IPS-15b (cell line): Measurements from ENCODE around the gene PTPN9.

ENCODE experiments used
- H3K27me3 ChIP-seq: one replicate; pipeline ENCODE4 v1.6.1; 2013; ENCODE audit warnings: low read length; ENCODE audit not compliant: control insufficient read depth, insufficient read depth
- H3K36me3 ChIP-seq: one replicate; pipeline ENCODE4 v1.6.1; 2013; ENCODE audit warnings: low read length; ENCODE audit not compliant: control insufficient read depth, insufficient read depth
- H3K4me1 ChIP-seq: one replicate; pipeline ENCODE4 v1.6.1; 2013; ENCODE audit warnings: mild to moderate bottlenecking, low read length; ENCODE audit not compliant: control insufficient read depth, insufficient read depth
- H3K4me3 ChIP-seq: one replicate; pipeline ENCODE4 v1.5.1; 2013; ENCODE audit warnings: low read depth, low read length
- H3K9ac ChIP-seq: one replicate; pipeline ENCODE4 v1.6.1; 2013; ENCODE audit warnings: low read depth, mild to moderate bottlenecking, low read length
- H3K9me3 ChIP-seq: one replicate; pipeline ENCODE4 v1.6.1; 2013; ENCODE audit warnings: mild to moderate bottlenecking, low read length; ENCODE audit not compliant: control insufficient read depth, insufficient read depth

Gene PTPN9

DNA sequence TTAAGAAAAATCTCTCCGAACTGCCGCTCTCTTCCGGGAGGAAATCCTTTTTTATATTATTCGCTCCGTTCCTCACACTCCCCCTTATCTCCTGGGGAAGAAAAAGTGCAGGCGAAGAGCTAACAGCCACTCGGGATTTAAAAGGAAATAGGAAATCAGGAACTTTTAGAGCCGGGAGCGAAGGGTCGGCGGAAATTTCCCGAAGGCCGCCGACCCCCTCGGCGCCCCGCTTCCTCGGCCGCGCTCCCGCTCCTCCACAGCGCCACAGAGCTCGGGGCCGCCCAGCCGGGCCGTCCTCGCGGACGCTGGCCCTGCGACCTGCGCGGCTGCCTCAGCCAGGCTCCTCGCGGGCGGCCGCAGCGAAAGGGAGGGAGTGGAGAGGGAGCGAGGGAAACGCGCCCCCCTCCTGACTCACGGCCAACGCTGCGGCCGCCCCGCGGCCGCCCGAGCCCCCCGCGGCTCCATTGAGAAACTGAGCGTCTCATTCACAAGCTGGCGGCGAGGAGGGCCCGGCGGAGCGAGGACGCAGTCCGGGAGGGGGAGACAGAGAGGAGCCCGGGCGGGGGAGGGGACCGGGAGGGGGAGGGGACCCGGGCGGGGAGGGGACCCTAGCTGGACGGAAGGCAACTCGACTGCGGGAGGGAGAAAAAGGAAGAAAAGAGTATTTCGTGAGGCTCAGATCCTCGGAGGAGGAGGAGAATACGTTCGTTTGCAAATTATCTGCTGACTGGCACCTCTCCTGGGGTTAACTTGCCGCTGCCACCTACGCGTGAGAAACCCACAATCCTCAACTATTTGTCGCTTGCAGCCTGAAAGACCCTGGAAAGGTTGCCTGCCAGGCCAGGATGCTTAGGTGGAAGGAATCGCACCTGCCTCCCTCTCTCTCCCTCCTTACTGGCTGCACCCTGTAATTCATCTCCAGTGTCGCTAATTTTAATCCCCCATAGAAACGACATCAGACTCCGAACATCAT, at the start of gene PTPN9:
Gene PTPN9, minus strand, starts transcription at position 368 of the 973 bp plus-strand sequence. CDS start 539 bp downstream, outside the sequence.
- Histone ChIP-seq H3K4me3 (peak within 1 kb of the TSS; percentile 93), H3K9ac (peak within 1 kb of the TSS; percentile 93), H3K36me3 (no peaks in the 10 kb centered on the region), H3K9me3 (no peaks in the 10 kb centered on the region), H3K27me3 (no peaks in the 10 kb centered on the region), H3K4me1 (peaks cover 4% of the 10 kb centered on the region)

- peak within 1 kb of the TSS; percentile 82 for H3K9ac ChIP-seq
- H3K4me3 ChIP-seq = peak within 1 kb of the TSS; percentile 92
- no peaks in the 10 kb centered on the region for H3K4me1 ChIP-seq
- no peaks in the 10 kb centered on the region for H3K36me3 ChIP-seq
- H3K9me3 ChIP-seq = no peaks in the 10 kb centered on the region
- no peaks in the 10 kb centered on the region for H3K27me3 ChIP-seq
Measured at GRCh38 chr15:75625542-75626347, 46.6 kb upstream of the PTPN9 start, which contains the start of gene SNUPN. SNUPN (minus strand) TSS chr15:75625725; CDS start chr15:75621051, 4,674 bp downstream.

DNA sequence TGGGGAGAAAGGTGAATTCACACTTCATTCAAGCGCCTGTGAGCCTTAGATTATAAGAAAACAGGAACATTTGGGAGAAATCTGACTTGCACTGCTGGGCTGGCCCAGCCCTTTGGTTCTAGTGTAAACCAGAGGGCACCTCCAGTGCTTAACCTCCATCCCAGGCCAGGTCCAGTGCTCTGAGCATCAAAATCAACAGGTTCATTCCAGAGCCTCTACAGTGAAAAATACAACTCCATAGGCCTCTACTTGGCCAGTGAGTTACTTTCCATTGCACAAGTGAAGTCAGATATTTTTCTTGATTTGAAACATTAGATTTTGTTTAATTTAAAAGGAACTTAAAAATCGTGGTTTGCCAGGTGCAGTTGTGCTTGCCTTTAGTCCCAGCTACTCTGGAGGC, 43.4 kb upstream of the PTPN9 start:
- no peaks in the 10 kb centered on the region for H3K27me3 ChIP-seq
- H3K9ac ChIP-seq = no peak overlapping the region
- no peaks in the 10 kb centered on the region for H3K9me3 ChIP-seq
- no peaks in the 10 kb centered on the region for H3K4me1 ChIP-seq
- peaks cover 4% of the 10 kb centered on the region for H3K36me3 ChIP-seq
- no peak overlapping the region for H3K4me3 ChIP-seq

- Histone ChIP-seq H3K36me3 (peaks cover 10% of the 10 kb centered on the region), H3K27me3 (no peaks in the 10 kb centered on the region), H3K4me3 (no peak overlapping the region), H3K9ac (no peak overlapping the region), H3K9me3 (no peaks in the 10 kb centered on the region), H3K4me1 (no peaks in the 10 kb centered on the region)
Measured at GRCh38 chr15:75620841-75621391, 41.8 kb upstream of the PTPN9 start.

DNA sequence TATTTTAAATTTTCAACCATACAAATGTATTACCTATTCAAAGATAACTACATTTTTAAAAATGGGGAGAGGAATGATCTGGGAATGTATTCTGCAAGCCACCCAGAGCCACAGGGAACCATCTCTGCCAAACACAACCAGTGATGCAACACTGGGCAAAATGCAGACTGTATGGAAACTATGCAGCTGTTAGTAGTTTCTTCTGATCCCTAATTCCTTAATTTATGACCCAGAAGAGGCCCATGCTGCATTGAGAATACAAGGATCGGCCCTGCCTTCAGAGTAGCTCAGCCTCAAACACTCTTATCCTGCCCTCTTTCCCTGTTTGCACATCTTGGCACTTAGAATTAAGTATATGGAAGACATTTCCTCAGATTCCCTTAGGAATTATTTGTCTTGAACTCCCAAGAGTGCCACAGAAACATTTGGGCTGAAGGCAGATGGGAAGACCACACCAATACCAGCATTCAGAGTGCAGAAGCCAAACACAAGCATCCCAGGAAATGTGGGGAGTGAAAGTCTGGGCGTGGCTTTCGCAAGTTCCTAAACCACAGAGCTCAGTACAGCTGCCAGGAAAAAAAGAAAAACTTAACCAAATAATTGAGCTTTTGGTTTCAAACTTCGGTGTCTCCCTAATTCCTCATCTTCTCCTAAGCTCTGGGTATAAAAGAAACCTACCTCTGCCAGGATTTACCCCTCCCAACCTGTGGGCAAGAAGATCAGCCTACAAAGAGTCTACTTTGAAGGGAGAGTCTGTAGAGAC, 41.1 kb upstream of the PTPN9 start:
- H3K9ac ChIP-seq = no peak overlapping the region
- no peak overlapping the region for H3K4me3 ChIP-seq

DNA sequence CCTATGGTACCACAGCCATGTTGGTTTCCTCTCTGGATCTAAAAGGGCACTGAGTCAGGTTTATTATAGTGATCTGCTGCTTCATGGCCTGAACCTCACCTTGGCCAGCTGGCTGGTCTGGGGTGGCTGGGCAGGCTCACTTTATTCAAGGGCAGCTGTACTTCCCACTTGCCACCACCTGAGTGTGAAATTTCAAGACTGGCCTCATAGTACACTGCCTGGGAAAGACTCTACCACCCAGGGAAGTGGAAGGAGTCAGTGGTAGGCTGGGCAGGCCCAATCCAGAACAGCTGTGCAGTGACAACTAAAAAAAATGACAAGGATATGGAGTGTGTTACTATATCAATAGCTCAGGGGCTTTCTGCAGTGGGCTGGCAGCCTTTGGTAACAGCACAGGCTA, 37.7 kb upstream of the PTPN9 start:
- H3K36me3 ChIP-seq = peaks cover 10% of the 10 kb centered on the region
- H3K4me3 ChIP-seq = no peak overlapping the region
- no peaks in the 10 kb centered on the region for H3K9me3 ChIP-seq
- H3K27me3 ChIP-seq = no peaks in the 10 kb centered on the region
- H3K9ac ChIP-seq = no peak overlapping the region
- no peaks in the 10 kb centered on the region for H3K4me1 ChIP-seq

More for the DNA sequence above, 41.1 kb upstream of the PTPN9 start:
- H3K36me3 ChIP-seq = peaks cover 10% of the 10 kb centered on the region
- H3K4me1 ChIP-seq = no peaks in the 10 kb centered on the region
- no peaks in the 10 kb centered on the region for H3K9me3 ChIP-seq
- H3K27me3 ChIP-seq = no peaks in the 10 kb centered on the region

- H3K9ac ChIP-seq = no peak overlapping the region
- peaks cover 20% of the 10 kb centered on the region for H3K36me3 ChIP-seq
Measured at GRCh38 chr15:75606711-75607699, 27.9 kb upstream of the PTPN9 start.

GRCh38 chr15:75606026-75606425, 26.9 kb upstream of the PTPN9 start:
- Histone ChIP-seq H3K27me3 (no peaks in the 10 kb centered on the region), H3K9ac (no peak overlapping the region), H3K4me3 (no peak overlapping the region), H3K36me3 (peaks cover 20% of the 10 kb centered on the region), H3K4me1 (no peaks in the 10 kb centered on the region), H3K9me3 (no peaks in the 10 kb centered on the region)

More at GRCh38 chr15:75606711-75607699, 27.9 kb upstream of the PTPN9 start:
- H3K9me3 ChIP-seq = no peaks in the 10 kb centered on the region
- no peaks in the 10 kb centered on the region for H3K27me3 ChIP-seq
- H3K4me1 ChIP-seq = no peaks in the 10 kb centered on the region
- H3K4me3 ChIP-seq = no peak overlapping the region

GRCh38 chr15:75599401-75599800, 20.3 kb upstream of the PTPN9 start:
- Histone ChIP-seq H3K9me3 (no peaks in the 10 kb centered on the region), H3K4me1 (no peaks in the 10 kb centered on the region), H3K9ac (no peak overlapping the region), H3K4me3 (no peak overlapping the region), H3K36me3 (peaks cover 10% of the 10 kb centered on the region), H3K27me3 (no peaks in the 10 kb centered on the region)

GRCh38 chr15:75598361-75598760, 19.2 kb upstream of the PTPN9 start:
- no peaks in the 10 kb centered on the region for H3K27me3 ChIP-seq
- H3K9me3 ChIP-seq = no peaks in the 10 kb centered on the region
- H3K9ac ChIP-seq = no peak overlapping the region
- no peaks in the 10 kb centered on the region for H3K4me1 ChIP-seq
- no peak overlapping the region for H3K4me3 ChIP-seq
- H3K36me3 ChIP-seq = peaks cover 11% of the 10 kb centered on the region
